ENCODE results near the gene WNT3. TPM values are rescaled to one million over a fixed set of nuclear protein-coding genes. Genes with fewer than 3 reads are reported as not detected.

WNT3 gene
- total and polyA plus RNA-seq, 2 of the 8 experiments (the other 6 are each of a cell fraction or from before 2014, with no cell fraction given), result 0.56 to 2.0 TPM

DNA sequence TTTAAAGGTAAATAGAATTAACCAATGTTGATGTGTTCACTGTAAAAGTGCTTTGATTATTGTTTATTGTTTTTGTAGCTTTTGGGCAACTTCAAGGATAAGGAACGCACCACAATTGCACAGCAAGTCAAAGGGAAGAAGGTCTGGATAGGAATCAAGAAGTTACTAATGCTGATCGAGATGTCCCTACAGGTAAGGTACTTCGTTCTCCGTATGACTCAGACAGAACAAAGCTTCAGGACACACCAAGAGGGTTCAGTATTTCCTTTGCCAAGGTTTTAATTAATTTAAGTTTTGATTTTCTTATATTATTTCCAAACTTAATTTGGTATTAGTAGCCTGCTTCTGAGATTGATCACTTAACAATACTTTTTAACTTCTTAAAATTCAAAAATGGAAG lies 67.1 kb downstream of the WNT3 start:
- ChIA-PET CTCF (ENCODE audit: partially characterized antibody) (interaction anchor here (1.3 kb wide), 1 partner anchor 36 kb away, joined by 3 read pairs; no protein-coding TSS in a partner anchor), POLR2A (ENCODE audit: partially characterized antibody) (no interaction called here)
- Histone ChIP-seq H3K4ac (replicated peaks; ENCODE audit: insufficient read length, low read depth, low read length) (no peak overlapping the region), H3K4me2 (ENCODE audit: insufficient read depth in 1 of 2, low read depth in 2 of 2, low read length in 2 of 2) (no peak overlapping the region), H2BK20ac (ENCODE audit: low read length) (no peak overlapping the region), H2AFZ (ENCODE audit: low read length) (no peak overlapping the region), H2BK5ac (ENCODE audit: low read depth, low read length) (no peak overlapping the region), H3K4me3 (ENCODE audit: extremely low read depth in 1 of 4, insufficient read depth in 2 of 4, low read depth in 3 of 4, low read length in 4 of 4) (no peak overlapping the region), H2AK5ac (ENCODE audit: low read depth, low read length) (no peak overlapping the region), H4K91ac (replicated peaks; ENCODE audit: insufficient read length, low read length) (no peak overlapping the region), H3K9ac (replicated peaks in 1 of 4; ENCODE audit: extremely low read depth in 1 of 4, low read depth in 3 of 4, low read length in 3 of 4) (no peak overlapping the region), H4K5ac (ENCODE audit: insufficient read length, low read depth, low read length) (no peak overlapping the region), H3K4me1 (replicated peaks in 1 of 4; ENCODE audit: control insufficient read depth in 3 of 4, insufficient read depth in 4 of 4, low read length in 3 of 4) (no peaks in the 10 kb centered on the region), H4K8ac (ENCODE audit: extremely low read depth, insufficient read depth, low read length) (no peak overlapping the region), H2BK120ac (replicated peaks; ENCODE audit: low read depth, low read length) (no peak overlapping the region), H3K9me3 (ENCODE audit: insufficient read depth in 2 of 2, low read depth in 1 of 2, low read length in 1 of 2) (no peaks in the 10 kb centered on the region), H3K56ac (replicated peaks; ENCODE audit: insufficient read length, low read depth, low read length) (no peak overlapping the region), H3K36me3 (ENCODE audit: control insufficient read depth in 2 of 4, insufficient read depth in 4 of 4, low read length in 3 of 4) (peaks cover 0 to 2% (median 0%) of the 10 kb centered on the region in 4 experiments; a peak in 3 of 8 replicates), H2BK15ac (ENCODE audit: low read length) (no peak overlapping the region), H3K79me1 (ENCODE audit: low read depth, low read length) (no peaks in the 10 kb centered on the region), H3K14ac (ENCODE audit: insufficient read length) (no peak overlapping the region), H2BK12ac (ENCODE audit: low read depth, low read length) (no peak overlapping the region), H3K18ac (ENCODE audit: extremely low read depth, low read length) (no peak overlapping the region), H3K23ac (ENCODE audit: insufficient read length) (no peak overlapping the region), H3K27ac (ENCODE audit: low read depth, low read length) (no peak overlapping the region), H3K27me3 (replicated peaks in 1 of 4; ENCODE audit: control insufficient read depth in 3 of 4, extremely low read depth in 1 of 4, insufficient read depth in 3 of 4, low read length in 3 of 4) (peaks cover 0 to 2% (median 0%) of the 10 kb centered on the region in 4 experiments; a peak in 2 of 7 replicates), H3K79me2 (ENCODE audit: control insufficient read depth in 1 of 2, insufficient read depth in 2 of 2, low read length in 2 of 2) (no peaks in the 10 kb centered on the region), H4K20me1 (replicated peaks in 1 of 2; ENCODE audit: control insufficient read depth in 1 of 2, insufficient read depth in 2 of 2, low read length in 2 of 2) (peaks cover 0 to 2% of the 10 kb centered on the region in 2 experiments), H3K23me2 (ENCODE audit: low read depth, low read length) (no peaks in the 10 kb centered on the region)
- FAIRE-seq (no peak), DNase-seq (ENCODE audit: low read depth in 1 of 2, low spot score in 2 of 2) (no peak)
- WGBS, 2 experiments (ENCODE audit: extremely low coverage in 1 of 2, insufficient coverage in 1 of 2, insufficient read length in 1 of 2, insufficient replicate concordance in 2 of 2, low coverage in 1 of 2, low lambda C conversion rate in 2 of 2, missing lambda C conversion rate in 1 of 2), result 92% methylated on average over 4 of the region's 4 CpGs; no CpG with 5 or more reads in 1 of the 2 experiments
- TF ChIP-seq KDM4A (IDR thresholded peaks at IDR 0.05; ENCODE audit: low read depth, low read length, severe bottlenecking) (no peak), BCL11A (IDR thresholded peaks at IDR 0.05; ENCODE audit: low read depth in 2 of 2, low read length in 2 of 2) (no peak), SRF (IDR thresholded peaks at IDR 0.05; ENCODE audit: low read depth, low read length) (no peak), KDM1A (IDR thresholded peaks at IDR 0.05; ENCODE audit: borderline replicate concordance, low read length) (no peak), SAP30 (IDR thresholded peaks at IDR 0.05; ENCODE audit: insufficient read depth, insufficient replicate concordance, low read length) (no peak), KDM5A (IDR thresholded peaks at IDR 0.05; ENCODE audit: low read length) (no peak), CEBPB (IDR thresholded peaks at IDR 0.05; ENCODE audit: low read depth, low read length) (no peak), RBBP5 (IDR thresholded peaks at IDR 0.05; ENCODE audit: borderline replicate concordance, low read depth, low read length) (no peak), POLR2AphosphoS5 (IDR thresholded peaks at IDR 0.05; ENCODE audit: low read depth, low read length) (no peak)
- TF ChIP-seq, protein P1, sequence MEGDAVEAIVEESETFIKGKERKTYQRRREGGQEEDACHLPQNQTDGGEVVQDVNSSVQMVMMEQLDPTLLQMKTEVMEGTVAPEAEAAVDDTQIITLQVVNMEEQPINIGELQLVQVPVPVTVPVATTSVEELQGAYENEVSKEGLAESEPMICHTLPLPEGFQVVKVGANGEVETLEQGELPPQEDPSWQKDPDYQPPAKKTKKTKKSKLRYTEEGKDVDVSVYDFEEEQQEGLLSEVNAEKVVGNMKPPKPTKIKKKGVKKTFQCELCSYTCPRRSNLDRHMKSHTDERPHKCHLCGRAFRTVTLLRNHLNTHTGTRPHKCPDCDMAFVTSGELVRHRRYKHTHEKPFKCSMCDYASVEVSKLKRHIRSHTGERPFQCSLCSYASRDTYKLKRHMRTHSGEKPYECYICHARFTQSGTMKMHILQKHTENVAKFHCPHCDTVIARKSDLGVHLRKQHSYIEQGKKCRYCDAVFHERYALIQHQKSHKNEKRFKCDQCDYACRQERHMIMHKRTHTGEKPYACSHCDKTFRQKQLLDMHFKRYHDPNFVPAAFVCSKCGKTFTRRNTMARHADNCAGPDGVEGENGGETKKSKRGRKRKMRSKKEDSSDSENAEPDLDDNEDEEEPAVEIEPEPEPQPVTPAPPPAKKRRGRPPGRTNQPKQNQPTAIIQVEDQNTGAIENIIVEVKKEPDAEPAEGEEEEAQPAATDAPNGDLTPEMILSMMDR (IDR thresholded peaks at IDR 0.05; ENCODE audit: control extremely low read depth in 1 of 3, insufficient read depth in 1 of 3, low read depth in 1 of 3, low read length in 3 of 3), result no peak
- TF ChIP-seq, protein P2, sequence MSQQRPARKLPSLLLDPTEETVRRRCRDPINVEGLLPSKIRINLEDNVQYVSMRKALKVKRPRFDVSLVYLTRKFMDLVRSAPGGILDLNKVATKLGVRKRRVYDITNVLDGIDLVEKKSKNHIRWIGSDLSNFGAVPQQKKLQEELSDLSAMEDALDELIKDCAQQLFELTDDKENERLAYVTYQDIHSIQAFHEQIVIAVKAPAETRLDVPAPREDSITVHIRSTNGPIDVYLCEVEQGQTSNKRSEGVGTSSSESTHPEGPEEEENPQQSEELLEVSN (IDR thresholded peaks at IDR 0.05), result no peak

All from H1 (cell line).